Endothelial cell of umbilical vein (primary cell): Measurements from ENCODE around the gene LIPJ.

Experiments used
- EZH2 ChIP-seq: IDR thresholded peaks from 2 replicates; pipeline ENCODE4 v1.6.1; 2012; ENCODE audit warnings: borderline replicate concordance, low read depth, mild to moderate bottlenecking, moderate library complexity, low read length, inconsistent platforms; ENCODE audit not compliant: severe bottlenecking
- FOS ChIP-seq: IDR thresholded peaks from 2 replicates; pipeline ENCODE4 v1.6.1; 2011; ENCODE audit warnings: mild to moderate bottlenecking, low read length, moderate library complexity, borderline replicate concordance; ENCODE audit not compliant: insufficient read depth
- GATA2 ChIP-seq: IDR thresholded peaks from 2 replicates; pipeline ENCODE4 v1.7.0; 2011; ENCODE audit warnings: low read depth, mild to moderate bottlenecking, moderate library complexity, mixed read lengths, low read length; ENCODE audit not compliant: insufficient read length, insufficient read depth
- JUN ChIP-seq: IDR thresholded peaks from 2 replicates; pipeline ENCODE4 v1.6.1; 2011; ENCODE audit warnings: borderline replicate concordance, low read depth; ENCODE audit not compliant: insufficient read length, insufficient read depth
- MYC ChIP-seq: IDR thresholded peaks from one replicate; pipeline ENCODE4 v1.6.1; 2011; ENCODE audit warnings: mild to moderate bottlenecking, low read depth, low read length
- POLR2A ChIP-seq: IDR thresholded peaks from 2 replicates; pipeline ENCODE4 v1.6.1; 2012; ENCODE audit warnings: low read depth, mild to moderate bottlenecking, control low read depth, low read length
- POLR2AphosphoS5 ChIP-seq: IDR thresholded peaks from 2 replicates; pipeline ENCODE4 v1.6.1; 2012; ENCODE audit warnings: low read depth, mild to moderate bottlenecking, control low read depth, low read length, moderate library complexity; ENCODE audit not compliant: insufficient read depth
- TF ChIP-seq, protein P1 (sequence below), 2 donors: IDR thresholded peaks; 1 replicate in 1 of 2; 2 replicates in 1 of 2; pipeline ENCODE4 v1.5.1; 2011; ENCODE audit warnings: low read length in 2 of 2, mild to moderate bottlenecking in 2 of 2, moderate library complexity in 2 of 2, control low read depth in 1 of 2, inconsistent platforms in 1 of 2, low read depth in 1 of 2; ENCODE audit not compliant: insufficient read depth in 1 of 2; ENCODE audit errors: extremely low read depth in 1 of 2
- TF ChIP-seq, protein P2 (sequence below): IDR thresholded peaks from 2 replicates; pipeline ENCODE4 v1.6.1; 2011; ENCODE audit not compliant: insufficient read depth, insufficient read length

DNA sequence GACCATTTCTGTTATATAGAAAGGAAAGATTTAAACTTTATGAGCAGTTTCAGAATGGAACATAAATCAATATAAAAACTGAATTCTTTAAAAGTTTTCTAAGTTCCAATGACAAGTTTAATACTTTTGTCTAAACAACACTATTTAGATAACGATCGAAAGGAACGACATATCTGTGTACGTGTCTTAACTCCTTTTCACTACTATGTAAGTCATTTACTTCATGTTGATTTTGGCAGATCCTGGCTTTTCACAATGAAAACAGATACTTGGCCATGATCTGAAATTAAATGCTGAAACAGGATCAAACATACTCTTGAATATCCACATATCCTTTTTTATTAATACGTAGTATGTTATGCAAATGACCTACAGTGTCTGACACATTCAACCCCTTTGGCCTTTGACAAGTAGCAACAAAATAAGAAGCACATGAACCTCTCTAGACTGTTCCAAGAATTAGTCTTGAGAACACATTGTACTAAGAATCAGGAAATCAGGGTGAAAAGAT, 45.4 kb upstream of the LIPJ start:
- no peak for TF ChIP-seq FOS
- TF ChIP-seq, protein P1, sequence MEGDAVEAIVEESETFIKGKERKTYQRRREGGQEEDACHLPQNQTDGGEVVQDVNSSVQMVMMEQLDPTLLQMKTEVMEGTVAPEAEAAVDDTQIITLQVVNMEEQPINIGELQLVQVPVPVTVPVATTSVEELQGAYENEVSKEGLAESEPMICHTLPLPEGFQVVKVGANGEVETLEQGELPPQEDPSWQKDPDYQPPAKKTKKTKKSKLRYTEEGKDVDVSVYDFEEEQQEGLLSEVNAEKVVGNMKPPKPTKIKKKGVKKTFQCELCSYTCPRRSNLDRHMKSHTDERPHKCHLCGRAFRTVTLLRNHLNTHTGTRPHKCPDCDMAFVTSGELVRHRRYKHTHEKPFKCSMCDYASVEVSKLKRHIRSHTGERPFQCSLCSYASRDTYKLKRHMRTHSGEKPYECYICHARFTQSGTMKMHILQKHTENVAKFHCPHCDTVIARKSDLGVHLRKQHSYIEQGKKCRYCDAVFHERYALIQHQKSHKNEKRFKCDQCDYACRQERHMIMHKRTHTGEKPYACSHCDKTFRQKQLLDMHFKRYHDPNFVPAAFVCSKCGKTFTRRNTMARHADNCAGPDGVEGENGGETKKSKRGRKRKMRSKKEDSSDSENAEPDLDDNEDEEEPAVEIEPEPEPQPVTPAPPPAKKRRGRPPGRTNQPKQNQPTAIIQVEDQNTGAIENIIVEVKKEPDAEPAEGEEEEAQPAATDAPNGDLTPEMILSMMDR (IDR thresholded peaks at IDR 0.05; ENCODE audit: extremely low read depth in 1 of 2, insufficient read depth in 1 of 2, low read depth in 1 of 2, low read length in 2 of 2), result no peak
- TF ChIP-seq EZH2, result no peak
- no peak for TF ChIP-seq POLR2A
- TF ChIP-seq, protein P2, sequence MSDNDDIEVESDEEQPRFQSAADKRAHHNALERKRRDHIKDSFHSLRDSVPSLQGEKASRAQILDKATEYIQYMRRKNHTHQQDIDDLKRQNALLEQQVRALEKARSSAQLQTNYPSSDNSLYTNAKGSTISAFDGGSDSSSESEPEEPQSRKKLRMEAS, result no peak
- TF ChIP-seq POLR2AphosphoS5, result no peak
- no peak for TF ChIP-seq JUN
- no peak for TF ChIP-seq MYC
- TF ChIP-seq GATA2, result peak; percentile 29
